ENCODE results near the gene CLPSL1.
"Not testable (repeated sequence)": the region's sequence is repeated elsewhere in the genome, so short reads cannot be mapped to it uniquely, and the experiment has no call there.

Gene CLPSL1

GRCh38 chr6:35780719-35781118 lies at the start of gene CLPSL1:
Gene CLPSL1 (plus strand): TSS chr6:35781019. CDS start chr6:35781111, 92 bp downstream.
- no peak within 1 kb of the TSS for H3K4me3 Mint-ChIP-seq
- DNase-seq, result no peak
- no peak for ATAC-seq
- H3K27ac Mint-ChIP-seq, result no peak within 1 kb of the TSS
- peaks cover 9% of the 10 kb centered on the region for H3K4me1 Mint-ChIP-seq
- H3K27me3 Mint-ChIP-seq, result peaks cover 81% of the 10 kb centered on the region
- no peaks in the 10 kb centered on the region for H3K9me3 Mint-ChIP-seq

GRCh38 chr6:35731414-35731735 lies 49.4 kb upstream of the CLPSL1 start:
- H3K4me1 Mint-ChIP-seq, result peaks cover 77% of the 10 kb centered on the region
- peak overlapping the region; percentile 87 to 90 for H3K4me3 Mint-ChIP-seq
- no peaks in the 10 kb centered on the region for H3K27me3 Mint-ChIP-seq

GRCh38 chr6:35731736-35732532 lies 48.9 kb upstream of the CLPSL1 start:
- DNase-seq, result peak; percentile 95 to 96
- Mint-ChIP-seq H3K4me3 (peak overlapping the region; percentile 87 to 90), H3K27ac (peak overlapping the region; percentile 93), H3K4me1 (peaks cover 77% of the 10 kb centered on the region), H3K27me3 (no peaks in the 10 kb centered on the region), H3K9me3 (no peaks in the 10 kb centered on the region)
- ATAC-seq, result peak; percentile 70

More at GRCh38 chr6:35731414-35731735, 49.4 kb upstream of the CLPSL1 start:
- DNase-seq (peak; percentile 95 to 96), ATAC-seq (peak; percentile 69)
- peak overlapping the region; percentile 93 for H3K27ac Mint-ChIP-seq
- no peaks in the 10 kb centered on the region for H3K9me3 Mint-ChIP-seq

GRCh38 chr6:35733633-35734032 lies 47.2 kb upstream of the CLPSL1 start:
- Mint-ChIP-seq H3K4me1 (peaks cover 72% of the 10 kb centered on the region), H3K27ac (no peak overlapping the region), H3K4me3 (no peak overlapping the region), H3K27me3 (no peaks in the 10 kb centered on the region), H3K9me3 (no peaks in the 10 kb centered on the region)
- ATAC-seq (no peak), DNase-seq (no peak)

GRCh38 chr6:35734319-35734718 lies 46.5 kb upstream of the CLPSL1 start:
- not testable (repeated sequence) for H3K9me3 Mint-ChIP-seq, H3K4me3 Mint-ChIP-seq, DNase-seq, ATAC-seq, H3K27me3 Mint-ChIP-seq
- Mint-ChIP-seq H3K4me1 (peaks cover 66% of the 10 kb centered on the region), H3K27ac (peak overlapping the region in 1 of 2 donors; percentile 57)

- H3K27me3 Mint-ChIP-seq, result no peaks in the 10 kb centered on the region
- DNase-seq (no peak), ATAC-seq (no peak)
- peaks cover 55% of the 10 kb centered on the region for H3K4me1 Mint-ChIP-seq
- no peak overlapping the region for H3K27ac Mint-ChIP-seq
- H3K9me3 Mint-ChIP-seq, result no peaks in the 10 kb centered on the region
- H3K4me3 Mint-ChIP-seq, result no peak overlapping the region
Observed at GRCh38 chr6:35735452-35735851, 45.4 kb upstream of the CLPSL1 start.

- Mint-ChIP-seq H3K4me1 (peaks cover 50% of the 10 kb centered on the region), H3K4me3 (peak overlapping the region in 1 of 2 donors; percentile 43), H3K27ac (no peak overlapping the region), H3K27me3 (no peaks in the 10 kb centered on the region), H3K9me3 (no peaks in the 10 kb centered on the region)
- DNase-seq (peak; percentile 84 to 85), ATAC-seq (peak; percentile 44)
Observed at GRCh38 chr6:35736253-35736894, 44.4 kb upstream of the CLPSL1 start.

GRCh38 chr6:35736982-35737412 lies 43.8 kb upstream of the CLPSL1 start, which contains the start of gene ARMC12:
Gene ARMC12 (plus strand): TSS chr6:35737032. CDS start chr6:35737109, 77 bp downstream.
- H3K9me3 Mint-ChIP-seq, result no peaks in the 10 kb centered on the region
- H3K4me1 Mint-ChIP-seq, result peaks cover 50% of the 10 kb centered on the region
- peak within 1 kb of the TSS in 1 of 2 donors; percentile 89 for H3K27ac Mint-ChIP-seq
- H3K27me3 Mint-ChIP-seq, result no peaks in the 10 kb centered on the region
- ATAC-seq, result peak; percentile 1
- DNase-seq, result no peak
- H3K4me3 Mint-ChIP-seq, result peak within 1 kb of the TSS; percentile 50 to 55

- ATAC-seq, result peak; percentile 78
- Mint-ChIP-seq H3K27me3 (no peaks in the 10 kb centered on the region), H3K4me1 (peaks cover 45% of the 10 kb centered on the region), H3K9me3 (no peaks in the 10 kb centered on the region), H3K27ac (peak overlapping the region in 1 of 2 donors; percentile 89), H3K4me3 (peak overlapping the region; percentile 50 to 55)
- DNase-seq, result peak in 1 of 2 donors; percentile 25
Observed at GRCh38 chr6:35737413-35738211, 43.2 kb upstream of the CLPSL1 start.

- Mint-ChIP-seq H3K4me3 (no peak overlapping the region), H3K4me1 (peaks cover 31% of the 10 kb centered on the region), H3K27me3 (no peaks in the 10 kb centered on the region), H3K27ac (no peak overlapping the region), H3K9me3 (no peaks in the 10 kb centered on the region)
- no peak for DNase-seq
- no peak for ATAC-seq
Observed at GRCh38 chr6:35739645-35740524, 40.9 kb upstream of the CLPSL1 start.

GRCh38 chr6:35742842-35743241 lies 38.0 kb upstream of the CLPSL1 start:
- peaks cover 1% of the 10 kb centered on the region for H3K4me1 Mint-ChIP-seq

GRCh38 chr6:35745509-35745908 lies 35.3 kb upstream of the CLPSL1 start:
- H3K9me3 Mint-ChIP-seq, result peaks cover 6 to 7% of the 10 kb centered on the region in 2 donors
- no peak overlapping the region for H3K4me3 Mint-ChIP-seq
- ATAC-seq, result no peak
- H3K4me1 Mint-ChIP-seq, result no peaks in the 10 kb centered on the region
- DNase-seq, result no peak
- no peaks in the 10 kb centered on the region for H3K27me3 Mint-ChIP-seq
- H3K27ac Mint-ChIP-seq, result no peak overlapping the region

More at GRCh38 chr6:35742842-35743241, 38.0 kb upstream of the CLPSL1 start:
- Mint-ChIP-seq H3K27ac (no peak overlapping the region), H3K9me3 (peaks cover 5 to 6% of the 10 kb centered on the region in 2 donors), H3K4me3 (no peak overlapping the region), H3K27me3 (no peaks in the 10 kb centered on the region)
- DNase-seq, result no peak
- ATAC-seq, result no peak

GRCh38 chr6:35746516-35746915 lies 34.3 kb upstream of the CLPSL1 start:
- no peak overlapping the region for H3K4me3 Mint-ChIP-seq
- no peaks in the 10 kb centered on the region for H3K4me1 Mint-ChIP-seq
- H3K27ac Mint-ChIP-seq, result no peak overlapping the region
- DNase-seq (no peak), ATAC-seq (no peak)
- peaks cover 6 to 7% of the 10 kb centered on the region in 2 donors for H3K9me3 Mint-ChIP-seq
- H3K27me3 Mint-ChIP-seq, result no peaks in the 10 kb centered on the region

- Mint-ChIP-seq H3K27ac (no peak overlapping the region), H3K27me3 (no peaks in the 10 kb centered on the region), H3K9me3 (peaks cover 6 to 7% of the 10 kb centered on the region in 2 donors), H3K4me1 (peaks cover 5% of the 10 kb centered on the region), H3K4me3 (no peak overlapping the region)
- no peak for DNase-seq
- ATAC-seq, result no peak
Observed at GRCh38 chr6:35747877-35748276, 32.9 kb upstream of the CLPSL1 start.

GRCh38 chr6:35750557-35750956 lies 30.3 kb upstream of the CLPSL1 start:
- no peak overlapping the region for H3K27ac Mint-ChIP-seq

More at GRCh38 chr6:35750557-35750956, 30.3 kb upstream of the CLPSL1 start:
- Mint-ChIP-seq H3K9me3 (peaks cover 6 to 7% of the 10 kb centered on the region in 2 donors), H3K27me3 (no peaks in the 10 kb centered on the region), H3K4me1 (peaks cover 5% of the 10 kb centered on the region), H3K4me3 (no peak overlapping the region)
- no peak for ATAC-seq
- no peak for DNase-seq

Measured in stimulated activated naive CD8-positive, alpha-beta T cell treated with anti-CD3 and anti-CD28 coated beads, Interleukin-15, amount 100 ng/mL, for 72 hours (primary cell).